Left renal cortex interstitium (tissue), 4 donors: ENCODE results near the gene ICAM3. TPM values are rescaled to one million over a fixed set of nuclear protein-coding genes. Genes with fewer than 3 reads are reported as not detected.
"Not testable (repeated sequence)": the region's sequence is repeated elsewhere in the genome, so short reads cannot be mapped to it uniquely, and the experiment has no call there.

ENCODE experiments used
- DNase-seq, 4 donors: peaks; one replicate each; pipeline ENCODE4 v3.0.0-alpha.2; 2013; ENCODE audit warnings: low read depth in 4 of 4, low spot score in 2 of 4, missing footprints in 1 of 4
- polyA plus RNA-seq, 4 donors: library from polyadenylated mRNA; unstranded; fragments of 120-200 nt; gene quantifications; one replicate each; pipeline ENCODE4 v1.2.1, GENCODE V29; 2013; ENCODE audit not compliant: insufficient read length in 4 of 4

ICAM3 gene
- polyA plus RNA-seq = 10 to 100 TPM in 2 of 4 donors, 1 to 10 TPM in 2; 8.4 to 11.5 (median 10.4) TPM

DNA sequence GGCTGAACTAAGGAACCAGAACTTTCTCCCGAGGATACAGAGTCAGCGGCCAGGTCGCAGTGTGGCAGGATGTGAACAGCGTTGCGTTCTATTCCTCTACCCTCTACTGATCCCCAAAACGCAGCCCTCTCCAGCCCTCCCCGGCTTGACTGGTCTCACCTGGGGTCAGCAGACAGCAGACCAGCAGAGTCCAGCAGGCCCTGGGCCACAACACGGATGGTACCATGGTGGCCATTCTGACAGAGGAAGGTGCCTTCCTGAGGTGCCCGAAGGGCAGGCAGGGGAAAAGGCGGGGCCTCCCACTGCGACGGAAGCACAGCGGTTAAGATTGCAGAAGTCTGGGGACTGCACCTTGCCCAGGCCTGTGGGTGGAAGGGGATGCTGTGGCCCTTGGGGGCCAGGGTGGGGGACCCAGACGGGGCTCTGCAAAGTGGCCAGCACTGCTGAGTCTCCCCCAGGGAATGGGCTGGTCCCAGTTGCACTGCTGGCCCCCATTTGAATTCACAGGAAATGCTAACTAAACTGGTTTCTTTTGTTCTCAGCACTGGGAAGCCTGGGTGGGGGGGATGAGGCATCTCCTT lies at the start of gene ICAM3:
Gene ICAM3, minus strand, starts transcription at position 245 of the 581 bp plus-strand sequence. Its CDS starts 10 bp downstream, at position 235.
- DNase-seq = no peak

- DNase-seq = peak in 3 of 4 donors; percentile 68 to 79 (median 70)
These were observed 49.5 kb upstream of the ICAM3 start for GRCh38 chr19:10388957-10389356.

DNA sequence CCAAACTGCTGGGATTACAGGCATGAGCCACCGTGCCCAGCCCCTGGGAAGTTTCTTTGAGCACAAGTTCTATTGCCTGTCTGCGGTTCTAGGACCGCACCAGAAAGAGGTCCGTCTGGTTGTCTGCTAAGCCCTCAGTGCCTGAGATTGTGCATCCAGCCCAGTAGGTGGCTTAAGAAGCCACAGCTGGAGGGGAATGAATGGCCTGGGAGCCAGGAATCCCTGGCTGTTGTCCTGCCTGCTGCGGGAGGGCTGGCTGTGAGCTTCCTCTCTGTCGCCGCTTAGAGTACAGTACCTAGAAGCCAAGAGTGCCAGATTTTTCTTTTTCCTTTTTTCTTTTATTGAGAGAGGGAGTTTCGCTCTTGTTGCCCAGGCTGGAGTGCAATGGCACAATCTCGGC lies 45.2 kb upstream of the ICAM3 start:
- DNase-seq = no peak

DNA sequence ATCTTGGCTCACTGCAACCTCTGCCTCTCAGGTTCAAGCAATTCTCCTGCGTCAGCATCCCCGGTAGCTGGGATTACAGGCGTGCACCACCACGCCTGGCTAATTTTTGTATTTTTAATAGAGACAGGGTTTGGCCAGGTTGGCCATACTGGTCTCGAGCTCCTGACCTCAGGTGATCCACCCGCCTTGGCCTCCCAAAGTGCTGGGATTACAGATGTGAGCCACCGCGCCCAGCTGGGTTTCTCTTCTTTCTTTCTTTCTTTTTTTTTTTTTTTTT lies 43.7 kb upstream of the ICAM3 start:
- DNase-seq = not testable (repeated sequence)

DNA sequence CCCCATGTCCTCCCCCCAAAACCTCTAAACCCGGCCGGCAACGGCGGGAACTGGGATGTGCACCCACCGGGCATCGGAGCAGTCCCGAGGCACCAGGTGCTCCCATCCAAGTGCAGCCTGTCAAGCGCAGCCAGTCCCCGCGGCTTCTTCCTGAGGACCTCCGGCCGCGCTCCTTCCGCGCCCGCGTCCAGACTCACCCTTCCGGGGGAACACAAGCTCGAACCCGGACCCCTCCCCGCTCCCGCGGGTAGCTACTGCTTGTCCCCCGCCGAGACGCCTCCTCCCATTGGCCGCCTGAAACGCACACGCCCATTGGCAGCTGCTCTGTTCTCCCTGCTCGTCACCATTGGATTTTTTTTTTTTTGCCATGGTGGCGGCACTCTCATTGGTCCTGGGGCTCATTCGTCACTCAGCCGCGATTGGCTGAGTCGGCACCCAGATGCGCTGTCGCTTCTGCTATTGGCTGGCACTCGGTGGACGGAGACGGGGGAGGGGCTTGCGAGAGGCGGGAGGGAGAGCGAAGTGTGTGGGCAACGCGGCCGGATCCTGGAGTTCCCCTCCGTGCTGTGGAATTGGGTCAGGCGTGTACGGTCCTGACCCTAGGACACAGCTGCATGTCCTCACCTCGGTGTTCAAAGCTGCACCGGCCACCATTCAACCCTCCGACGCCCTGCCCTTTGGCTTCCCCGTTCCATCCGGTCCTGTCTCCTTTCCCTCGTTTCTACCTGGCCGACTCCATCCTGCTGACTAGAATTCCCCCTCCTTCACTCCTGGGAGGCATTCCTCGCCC lies 41.1 kb upstream of the ICAM3 start, which contains the start of gene TYK2:
Gene TYK2, minus strand, starts transcription at position 260 of the 790 bp plus-strand sequence. CDS start 2,166 bp downstream, outside the sequence.
- DNase-seq = peak; percentile 94 to 99 (median 97)

DNA sequence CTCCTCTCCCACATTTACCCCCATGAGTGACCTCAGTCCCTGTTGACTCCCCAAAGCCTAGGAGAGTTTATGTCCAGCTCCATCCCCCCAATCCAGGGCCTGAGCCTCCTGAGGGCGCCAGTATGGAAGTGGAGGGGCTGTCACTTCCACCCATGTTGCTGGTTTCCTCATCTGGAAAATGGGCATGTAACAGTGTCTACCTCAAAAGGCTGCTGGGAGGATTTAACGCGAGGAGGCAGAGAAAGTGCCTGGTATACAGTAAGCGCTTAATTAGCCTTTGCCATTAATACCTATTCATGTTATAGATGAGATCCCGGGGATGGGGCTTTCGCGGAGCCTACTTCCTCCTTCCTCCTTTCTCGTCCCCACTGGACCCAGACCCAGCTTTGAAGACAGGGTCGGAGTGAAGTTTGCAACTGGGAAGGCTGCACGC lies 40.5 kb upstream of the ICAM3 start:
- DNase-seq = no peak

- no peak for DNase-seq
These were observed 38.7 kb upstream of the ICAM3 start for GRCh38 chr19:10378124-10378523.

- not testable (repeated sequence) for DNase-seq
These were observed 37.8 kb upstream of the ICAM3 start for GRCh38 chr19:10377140-10377640.

- no peak for DNase-seq
These were observed 35.5 kb upstream of the ICAM3 start for GRCh38 chr19:10374931-10375330.

DNA sequence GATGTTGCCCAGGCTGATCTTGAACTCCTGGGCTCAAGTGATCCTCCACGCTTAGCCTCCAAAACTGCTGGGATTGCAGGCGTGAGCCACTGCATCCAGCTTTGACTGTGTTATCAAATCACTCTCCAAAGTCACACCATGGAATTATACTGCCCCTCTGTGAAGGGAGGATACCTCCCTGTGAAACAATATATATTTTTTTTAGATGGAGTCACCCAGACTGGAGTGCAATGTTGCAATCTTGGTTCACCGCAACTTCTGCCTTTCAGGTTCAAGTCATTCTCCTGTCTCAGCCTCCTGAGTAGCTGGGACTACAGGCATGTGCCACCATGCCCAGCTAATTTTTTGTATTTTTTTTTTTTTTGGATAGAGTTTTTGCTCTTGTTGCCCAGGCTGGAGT lies 33.3 kb upstream of the ICAM3 start:
- DNase-seq = no peak

GRCh38 chr19:10368101-10368803 lies 28.8 kb upstream of the ICAM3 start:
- DNase-seq = no peak

GRCh38 chr19:10366950-10367512 lies 27.6 kb upstream of the ICAM3 start:
- not testable (repeated sequence) for DNase-seq

- DNase-seq = no peak
These were observed 26.1 kb upstream of the ICAM3 start for GRCh38 chr19:10365518-10365917.

DNA sequence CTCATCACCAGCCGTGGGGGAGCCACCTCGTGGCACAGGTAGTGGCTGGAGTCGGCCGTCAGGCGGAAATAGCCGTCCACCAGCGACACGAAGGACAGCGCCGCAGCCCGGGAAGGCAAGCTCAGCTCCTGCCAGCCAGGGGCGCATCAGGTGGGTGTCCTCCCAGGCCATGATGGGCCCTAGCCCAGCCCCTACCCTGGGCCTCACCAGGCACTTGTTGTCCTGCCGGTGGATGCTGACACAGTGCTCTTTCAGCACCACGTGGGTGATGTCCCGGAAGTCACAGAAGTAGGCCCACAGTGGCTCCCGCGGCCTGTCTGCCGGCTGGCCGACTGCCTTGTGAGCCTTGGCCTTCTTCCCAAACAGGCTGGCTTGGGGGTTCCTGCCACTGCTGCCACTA lies 25.2 kb upstream of the ICAM3 start:
- DNase-seq = no peak

DNA sequence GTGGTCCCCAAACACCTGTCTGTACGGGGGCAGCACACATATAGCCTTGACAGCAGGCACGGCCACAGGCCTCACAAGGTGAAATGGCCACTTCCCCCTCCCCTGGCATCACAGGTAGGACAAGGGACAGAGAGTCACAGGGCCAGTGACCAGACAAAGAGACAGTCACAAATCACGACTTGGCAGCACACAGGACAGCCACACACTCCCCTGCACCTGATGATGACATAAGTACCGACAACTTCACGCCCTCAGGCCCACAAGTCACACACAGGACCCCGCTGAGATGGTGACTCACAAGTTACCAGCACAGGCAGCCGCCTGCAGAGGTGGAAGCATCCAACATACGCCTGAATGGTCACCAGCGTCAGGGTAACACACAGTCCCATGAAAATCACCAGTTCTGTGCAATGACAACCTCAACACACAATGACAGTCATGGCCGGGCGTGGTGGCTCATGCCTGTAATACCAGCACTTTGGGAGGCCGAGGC lies 24.4 kb upstream of the ICAM3 start:
- DNase-seq = no peak

GRCh38 chr19:10362259-10362658 lies 22.8 kb upstream of the ICAM3 start:
- no peak for DNase-seq

- no peak for DNase-seq
These were observed 22.2 kb upstream of the ICAM3 start for GRCh38 chr19:10361569-10362011.

GRCh38 chr19:10356431-10356830 lies 17.0 kb upstream of the ICAM3 start:
- no peak for DNase-seq

DNA sequence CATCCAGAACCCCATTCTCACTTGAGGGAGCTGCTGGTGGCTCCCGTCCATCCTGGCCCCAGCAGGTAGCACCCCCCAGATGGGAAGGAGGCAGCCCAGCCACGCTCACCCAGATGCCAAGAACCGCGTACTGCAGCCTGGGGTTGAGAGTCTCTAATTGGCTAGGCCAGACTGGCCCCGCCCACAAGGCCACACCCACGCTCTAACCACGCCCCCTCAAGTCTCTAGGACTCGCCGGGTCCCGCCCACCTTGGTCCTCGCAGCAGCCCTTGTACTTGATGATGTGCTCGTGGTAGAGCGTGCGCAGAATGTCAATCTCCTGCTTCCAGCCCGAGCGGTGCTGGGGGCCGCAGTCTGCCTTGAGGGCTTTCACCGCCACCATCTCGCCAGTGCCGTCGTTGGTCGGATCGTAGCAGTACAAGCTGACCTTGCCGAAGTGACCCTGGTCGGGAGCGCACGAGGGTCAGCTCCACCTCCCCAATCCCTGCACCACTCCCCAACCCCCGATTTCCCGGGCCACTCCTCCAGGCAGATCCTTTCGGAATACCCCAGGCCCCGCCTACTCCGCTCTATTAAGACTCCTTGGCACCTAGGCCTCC lies 14.5 kb upstream of the ICAM3 start:
- DNase-seq = peak in 2 of 4 donors; percentile 4 to 37
